GM19452 (cell line): ENCODE data around the gene PDE4C.

ENCODE experiments used
- ATAC-seq: cut with Tn5 transposase; IDR thresholded peaks from one replicate; pipeline ENCODE4 v1.9.1; 2021; ENCODE audit not compliant: unreplicated experiment

PDE4C gene

DNA sequence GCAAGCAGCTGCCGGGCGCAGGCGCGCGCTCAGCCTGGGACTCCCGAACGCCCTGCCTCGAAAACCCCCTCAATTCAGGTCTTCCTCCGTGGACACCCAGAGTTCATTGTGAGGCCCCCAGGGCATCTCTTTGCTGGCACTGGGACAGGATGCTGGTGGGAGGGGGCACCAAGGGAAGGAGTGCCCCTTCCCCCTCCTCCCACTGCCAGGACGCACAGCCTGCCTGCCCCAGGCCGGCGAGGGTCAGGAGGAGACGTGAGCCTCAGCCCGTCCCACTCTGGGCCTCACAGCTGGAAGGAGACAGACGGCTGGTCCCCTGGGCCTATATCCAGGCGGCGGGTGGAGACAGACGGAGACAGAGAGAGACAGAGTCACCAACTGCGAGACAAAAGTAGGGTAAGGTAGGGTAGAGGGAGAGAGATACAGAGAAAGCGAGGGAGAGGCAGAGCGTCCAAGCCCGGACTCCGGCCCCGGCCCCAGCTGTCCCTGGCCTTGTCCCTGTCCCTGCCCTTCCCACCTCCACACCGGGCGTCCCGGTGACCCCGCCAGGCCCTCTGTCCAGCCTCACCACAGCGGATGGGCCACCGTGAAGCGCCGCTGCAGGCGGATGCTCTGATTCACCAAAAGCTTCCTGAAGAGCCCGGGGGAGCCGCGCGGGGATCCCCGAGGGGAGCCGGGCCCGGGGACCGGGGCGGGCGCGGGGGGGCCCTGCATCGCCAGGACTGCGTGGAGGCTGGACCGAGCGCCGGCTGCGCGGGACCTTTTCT lies at the start of gene PDE4C:
TSS of gene PDE4C (minus strand) at position 737 of the 767 bp plus-strand sequence. CDS start at position 714, 23 bp downstream.
- no peak for ATAC-seq

- ATAC-seq: no peak
Observed at GRCh38 chr19:18274781-18275356, 48.6 kb upstream of the PDE4C start.

GRCh38 chr19:18274219-18274780 lies 48.1 kb upstream of the PDE4C start, which contains the start of gene IQCN:
Gene IQCN (minus strand): TSS chr19:18274452. CDS start chr19:18269478, 4,974 bp downstream.
- ATAC-seq: no peak

- no peak for ATAC-seq
Observed at GRCh38 chr19:18273561-18274218, 47.5 kb upstream of the PDE4C start.

DNA sequence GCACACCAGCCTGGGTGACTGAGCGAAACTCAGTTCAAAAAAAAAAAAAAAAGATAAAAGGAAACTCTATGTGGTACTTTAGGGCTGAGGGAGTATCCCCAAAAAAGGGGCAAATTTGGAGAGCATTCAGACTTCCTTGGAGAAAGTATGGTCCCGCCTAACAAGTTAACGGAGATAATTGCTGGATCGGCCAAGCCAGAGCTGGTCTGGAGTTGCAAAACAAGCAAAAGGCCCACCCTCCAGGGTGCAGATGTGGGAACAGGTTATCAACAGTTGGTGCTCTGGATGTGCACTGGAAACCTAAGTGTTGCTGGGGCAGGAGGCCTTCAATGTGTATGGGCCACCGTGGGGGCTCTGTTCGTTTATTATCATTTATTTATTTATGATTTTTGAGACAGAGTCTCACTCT lies 45.2 kb upstream of the PDE4C start:
- no peak for ATAC-seq

GRCh38 chr19:18270326-18270725 lies 44.1 kb upstream of the PDE4C start:
- no peak for ATAC-seq

GRCh38 chr19:18269070-18269723 lies 43.0 kb upstream of the PDE4C start:
- ATAC-seq: no peak

- ATAC-seq: no peak
Observed at GRCh38 chr19:18266771-18267686, 40.8 kb upstream of the PDE4C start.

DNA sequence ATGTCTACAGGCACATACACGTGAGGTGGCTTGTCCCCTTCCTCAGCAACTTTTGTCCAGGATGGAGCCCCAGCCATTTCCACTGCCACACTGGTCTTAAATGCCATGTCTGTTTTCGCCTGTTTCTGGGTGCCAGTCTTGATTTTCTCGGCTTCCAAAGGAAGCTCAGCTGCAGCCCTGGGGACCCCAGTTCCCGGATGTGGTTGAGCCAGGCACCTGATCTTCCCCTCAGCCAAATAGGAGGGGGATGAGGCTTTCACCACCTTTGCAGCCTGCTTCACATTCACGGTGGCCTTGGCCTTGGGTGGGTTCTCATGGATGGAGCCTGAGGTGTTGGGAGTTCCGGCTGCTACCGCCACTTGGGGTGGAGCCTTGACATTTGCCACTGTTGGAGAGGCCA lies 39.3 kb upstream of the PDE4C start:
- ATAC-seq: no peak

DNA sequence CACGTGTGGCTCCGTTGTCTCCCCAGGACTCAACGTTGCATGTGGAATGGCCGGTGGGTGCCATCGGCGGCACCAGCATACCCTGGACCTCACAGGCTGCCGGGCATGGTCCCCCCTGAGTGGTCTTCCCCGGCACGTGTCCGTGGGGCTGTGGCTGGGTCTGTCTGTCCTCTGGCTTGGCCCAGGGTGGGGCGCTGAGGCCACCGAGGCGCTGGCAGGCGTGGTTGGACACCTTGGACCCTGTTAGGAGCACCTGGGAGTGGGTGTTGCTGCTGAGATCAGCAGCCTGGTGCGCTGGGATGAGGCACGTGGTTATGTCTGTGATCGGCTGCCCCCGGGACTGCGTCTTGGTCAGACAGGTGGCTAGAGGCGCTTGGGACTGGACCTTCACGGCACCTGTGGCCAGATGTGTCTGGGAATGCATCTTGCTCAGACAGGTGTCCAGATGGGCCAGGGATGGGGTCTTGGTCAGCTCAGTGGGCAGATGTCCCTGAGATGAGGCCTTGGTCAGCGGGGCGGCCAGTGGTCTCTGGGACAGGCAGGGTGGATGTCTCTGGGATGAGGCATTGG lies 38.8 kb upstream of the PDE4C start:
- no peak for ATAC-seq

DNA sequence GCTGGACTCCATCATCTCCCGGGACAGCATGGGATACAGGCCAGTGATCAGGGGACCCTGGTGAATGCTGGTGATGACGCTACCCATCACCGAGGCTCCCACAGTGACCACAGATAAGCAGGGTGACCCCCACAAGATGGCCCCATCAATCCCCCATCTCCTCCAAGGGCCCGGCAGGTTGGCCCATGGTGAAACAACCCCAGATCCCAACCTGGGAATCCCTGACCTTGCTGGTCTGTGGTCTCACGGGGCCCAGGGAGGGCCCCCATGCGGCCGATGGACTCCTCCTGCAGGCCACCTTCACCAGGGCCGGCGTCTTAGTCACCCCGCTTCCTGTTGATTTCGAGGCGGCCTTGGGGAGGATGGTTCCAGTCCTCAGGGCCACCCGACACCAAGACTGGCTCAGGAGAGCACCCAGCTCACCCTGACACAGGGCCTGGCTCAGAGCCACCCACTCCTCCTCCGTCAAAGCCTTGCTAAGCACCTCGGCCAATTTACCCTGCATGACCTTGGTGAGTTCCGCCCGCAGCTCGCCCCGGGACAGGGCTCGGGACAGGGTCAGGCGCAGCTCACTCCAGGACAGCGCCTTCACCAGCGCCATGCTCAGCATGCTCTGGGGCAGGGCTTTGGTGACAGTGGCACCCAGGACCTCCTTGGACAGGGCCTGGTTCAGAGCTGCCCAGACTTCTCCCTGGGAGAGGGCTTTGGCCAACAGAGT lies 38.1 kb upstream of the PDE4C start:
- no peak for ATAC-seq

DNA sequence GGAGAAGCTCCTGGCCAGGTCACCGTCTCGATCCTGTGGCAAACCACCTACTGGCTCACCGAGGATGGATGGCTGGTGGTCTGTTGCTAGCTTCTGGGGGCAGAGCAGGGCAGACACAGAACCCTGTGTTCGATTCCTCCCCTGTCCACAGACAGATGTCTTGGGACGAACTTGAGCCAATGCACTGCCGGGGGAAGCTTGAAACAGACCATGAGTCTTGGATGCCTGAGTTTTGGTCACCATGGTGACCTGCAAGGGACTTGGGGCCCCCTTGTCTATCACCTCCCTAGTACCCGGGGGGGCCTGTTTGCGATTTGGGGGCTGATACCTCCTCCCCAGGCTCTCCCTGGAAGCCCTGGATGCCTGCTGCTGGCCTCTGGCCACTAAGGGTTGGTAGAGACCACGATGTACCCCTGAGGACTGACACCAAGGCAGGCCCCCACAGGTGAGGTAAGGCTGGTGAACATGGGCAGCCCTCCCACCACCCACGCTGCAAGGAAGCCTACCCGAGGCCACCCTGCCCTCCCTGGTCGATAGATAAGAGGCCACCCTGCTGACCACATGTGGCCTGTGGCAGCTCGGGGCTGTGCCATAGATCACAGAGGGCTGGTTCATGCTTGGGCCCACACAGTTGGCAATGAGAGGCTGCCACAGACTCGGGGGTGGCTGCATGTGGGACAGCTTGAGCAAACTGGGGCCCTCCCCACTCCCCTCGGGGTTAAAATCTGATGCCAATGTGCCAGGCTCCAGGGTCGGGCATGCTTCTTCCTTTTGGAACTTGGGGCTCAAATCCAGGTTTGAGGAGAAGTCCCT lies 37.3 kb upstream of the PDE4C start:
- ATAC-seq: no peak

GRCh38 chr19:18262917-18263316 lies 36.7 kb upstream of the PDE4C start:
- no peak for ATAC-seq

DNA sequence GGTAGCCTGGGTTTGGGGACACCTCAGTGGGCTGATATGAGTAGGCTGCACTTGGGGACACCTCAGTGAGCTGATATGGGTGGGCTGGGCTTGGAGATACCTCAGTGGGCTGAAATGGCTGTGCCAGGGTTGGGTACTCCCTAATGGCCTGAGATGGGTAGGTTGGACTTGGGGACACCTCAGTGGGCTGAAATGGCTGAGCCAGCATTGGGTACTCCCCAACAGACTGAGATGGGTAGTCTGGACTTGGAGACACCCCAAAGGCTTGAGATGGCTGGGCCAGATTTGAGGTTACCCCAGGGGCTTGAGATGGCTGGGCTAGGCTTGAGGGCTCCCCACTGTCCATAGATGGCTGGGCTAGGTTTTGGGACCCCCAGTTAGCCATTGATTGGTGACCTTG lies 35.9 kb upstream of the PDE4C start:
- no peak for ATAC-seq

DNA sequence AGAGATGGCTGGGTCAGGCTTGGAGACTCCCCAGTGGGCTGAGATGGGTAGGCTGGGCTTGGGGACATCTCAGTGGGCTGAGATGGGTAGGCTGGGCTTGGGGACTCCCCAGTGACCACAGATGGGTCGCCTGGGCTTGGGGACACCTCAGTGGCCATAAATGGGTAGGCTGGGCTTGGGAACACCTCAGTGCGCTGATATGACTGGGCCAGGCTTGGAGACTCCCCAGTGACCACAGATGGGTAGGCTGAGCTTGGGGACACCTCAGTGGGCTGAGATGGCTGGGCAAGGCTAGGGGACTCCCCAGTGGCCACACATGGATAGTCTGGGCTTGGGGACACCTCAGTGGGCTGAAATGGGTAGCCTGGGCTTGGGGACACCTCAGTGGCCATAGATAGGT lies 35.2 kb upstream of the PDE4C start:
- no peak for ATAC-seq

- ATAC-seq: no peak
Observed at GRCh38 chr19:18259893-18260292, 33.7 kb upstream of the PDE4C start.

DNA sequence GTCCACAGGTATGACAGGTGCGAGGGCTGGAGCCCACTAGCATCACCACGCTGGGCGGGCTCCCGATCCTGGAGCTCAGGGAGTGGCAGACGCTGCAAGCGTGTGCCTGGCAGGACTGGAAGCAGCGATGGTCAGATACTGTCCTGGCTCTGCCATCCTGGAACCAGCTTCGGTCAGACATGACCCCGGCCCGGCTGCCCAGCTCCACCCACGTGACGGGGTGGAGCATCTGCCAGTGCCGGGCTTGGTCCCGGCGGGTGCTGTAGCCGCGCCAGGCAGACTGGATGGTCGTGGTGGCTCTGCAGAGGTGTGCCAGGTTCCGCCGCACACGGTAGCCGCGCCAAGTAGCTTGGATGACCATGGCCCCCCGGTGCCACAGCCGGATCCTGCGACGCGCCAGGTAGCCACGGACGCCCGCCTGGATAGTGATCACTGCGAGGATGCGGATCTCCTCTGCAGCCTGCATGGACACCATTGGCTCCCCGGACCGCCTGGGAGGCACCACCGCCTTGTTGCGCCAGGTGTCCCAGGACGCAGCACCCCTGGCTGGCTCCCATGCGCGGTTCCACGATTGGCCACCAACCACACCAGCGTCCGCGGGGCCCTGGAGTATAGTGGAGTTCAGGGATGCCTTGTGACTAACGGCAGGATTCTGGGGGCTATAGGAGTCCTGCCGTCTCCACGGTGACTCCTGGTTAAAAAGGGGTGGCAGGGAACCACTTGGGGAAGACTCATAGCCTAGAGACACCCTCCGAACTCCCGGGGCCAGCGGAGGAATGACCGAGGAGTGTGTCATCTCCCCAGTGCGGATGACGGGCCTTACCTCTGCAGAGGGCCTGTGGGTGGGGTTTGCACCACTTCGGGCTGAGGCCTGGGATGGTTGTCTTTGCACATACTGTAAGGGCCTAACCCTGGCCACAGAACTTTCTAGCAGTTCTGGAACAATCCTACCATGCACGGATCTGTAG lies 31.5 kb upstream of the PDE4C start:
- no peak for ATAC-seq
